Hepatocyte (in vitro differentiated cells): Measurements from ENCODE around the gene CELSR1. TPM values are rescaled to one million over a fixed set of nuclear protein-coding genes. Genes with fewer than 3 reads are reported as not detected.

Source experiments
- DNase-seq: peaks from one replicate; pipeline ENCODE4 v3.0.0-alpha.2; 2016; ENCODE audit warnings: low spot score
- H2AFZ ChIP-seq: fragments of 200-600 bp; sonication (generic); 2 replicates; pipeline ENCODE4 v1.6.0; 2016; ENCODE audit warnings: antibody characterized with exemption, mild to moderate bottlenecking
- H3K27ac ChIP-seq: fragments of 200-600 bp; sonication (generic); 2 replicates; pipeline ENCODE4 v1.5.1; 2016; ENCODE audit warnings: mild to moderate bottlenecking
- H3K27me3 ChIP-seq: fragments of 200-600 bp; sonication (generic); 2 replicates; pipeline ENCODE4 v1.6.1; 2016
- H3K36me3 ChIP-seq: fragments of 200-600 bp; sonication (generic); replicated peaks from 2 replicates; pipeline ENCODE4 v1.5.1; 2016; ENCODE audit warnings: low read depth; ENCODE audit not compliant: insufficient read depth
- H3K4me1 ChIP-seq: fragments of 200-600 bp; sonication (generic); 2 replicates; pipeline ENCODE4 v1.5.1; 2016; ENCODE audit warnings: mild to moderate bottlenecking, moderate library complexity; ENCODE audit not compliant: insufficient read depth
- H3K4me2 ChIP-seq: fragments of 200-600 bp; sonication (generic); 2 replicates; pipeline ENCODE4 v1.6.0; 2016
- H3K4me3 ChIP-seq: fragments of 200-600 bp; sonication (generic); 2 replicates; pipeline ENCODE4 v1.5.1; 2016; ENCODE audit warnings: mild to moderate bottlenecking
- H3K79me2 ChIP-seq: fragments of 200-600 bp; sonication (generic); 2 replicates; pipeline ENCODE4 v1.6.0; 2017; ENCODE audit warnings: mild to moderate bottlenecking
- H3K9me2 ChIP-seq: fragments of 200-600 bp; sonication (generic); replicated peaks from 2 replicates; pipeline ENCODE4 v1.6.0; 2017; ENCODE audit warnings: mild to moderate bottlenecking; ENCODE audit not compliant: insufficient read depth
- H3K9me3 ChIP-seq: fragments of 200-600 bp; sonication (generic); 2 replicates; pipeline ENCODE4 v1.5.1; 2016; ENCODE audit warnings: low read depth, mild to moderate bottlenecking
- H4K20me1 ChIP-seq: fragments of 200-600 bp; sonication (generic); 2 replicates; pipeline ENCODE4 v1.6.0; 2016; ENCODE audit warnings: mild to moderate bottlenecking; ENCODE audit not compliant: insufficient read depth, poor library complexity, severe bottlenecking
- CTCF ChIP-seq: fragments of 200-600 bp; sonication (generic); IDR thresholded peaks from 2 replicates; pipeline ENCODE4 v1.5.1; 2016; ENCODE audit warnings: antibody characterized with exemption, mild to moderate bottlenecking; ENCODE audit not compliant: poor library complexity
- EZH2 ChIP-seq: fragments of 200-600 bp; sonication (generic); IDR thresholded peaks from 2 replicates; pipeline ENCODE4 v1.6.1; 2016; ENCODE audit warnings: antibody characterized with exemption, mild to moderate bottlenecking, borderline replicate concordance
- EZH2phosphoT487 ChIP-seq: fragments of 200-600 bp; sonication (generic); IDR thresholded peaks from one replicate; pipeline ENCODE4 v1.6.1; 2018; ENCODE audit warnings: antibody characterized with exemption, mild to moderate bottlenecking, low read depth, moderate library complexity; ENCODE audit not compliant: unreplicated experiment, severe bottlenecking
- WGBS: methylation state at CpG from one replicate; pipeline ENCODE4 v1.1.6; 2016; ENCODE audit warnings: low lambda C conversion rate; ENCODE audit errors: missing lambda C conversion rate; 5-methylcytosine and 5-hydroxymethylcytosine counted together
- polyA plus RNA-seq: library from polyadenylated mRNA; unstranded; fragments of >200 nt; fragmentation: Nextera tagmentation; extraction: Ambion mirVana; gene quantifications from 2 replicates; pipeline ENCODE4 v1.2.1, GENCODE V29; 2016
- total RNA-seq: library from RNA; depleted of rRNA; stranded (reverse); fragments of >200 nt; gene quantifications from 2 replicates; pipeline ENCODE4 v1.2.3, GENCODE V29; 2014

CELSR1 gene
- total and polyA plus RNA-seq, 2 experiments from 2014 or later = 3.0 to 8.7 TPM

- H2AFZ ChIP-seq = no peak overlapping the region
- TF ChIP-seq EZH2 (no peak), CTCF (no peak), EZH2phosphoT487 (no peak)
- H3K27me3 ChIP-seq = no peaks in the 10 kb centered on the region
- no peaks in the 10 kb centered on the region for H3K9me2 ChIP-seq
- H4K20me1 ChIP-seq = no peaks in the 10 kb centered on the region
- H3K9me3 ChIP-seq = no peaks in the 10 kb centered on the region
- peak overlapping the region; percentile 63 for H3K27ac ChIP-seq
- peak; percentile 59 for DNase-seq
- H3K4me1 ChIP-seq = peaks cover 30% of the 10 kb centered on the region
- H3K36me3 ChIP-seq = no peaks in the 10 kb centered on the region
- WGBS = 69% methylated on average over 21 of the region's 21 CpGs
- no peaks in the 10 kb centered on the region for H3K79me2 ChIP-seq
- H3K4me2 ChIP-seq = peak overlapping the region; percentile 54
- H3K4me3 ChIP-seq = no peak overlapping the region
These were observed 9.9 kb upstream of the CELSR1 start for GRCh38 chr22:46547179-46547882.

GRCh38 chr22:46546466-46547178 is 9.2 kb upstream of the CELSR1 start:
- WGBS = 74% methylated on average over 14 of the region's 14 CpGs
- Histone ChIP-seq H4K20me1 (no peaks in the 10 kb centered on the region), H3K9me2 (no peaks in the 10 kb centered on the region), H3K27ac (peak overlapping the region; percentile 63), H2AFZ (no peak overlapping the region), H3K36me3 (no peaks in the 10 kb centered on the region), H3K79me2 (no peaks in the 10 kb centered on the region), H3K4me2 (no peak overlapping the region), H3K4me3 (no peak overlapping the region), H3K9me3 (no peaks in the 10 kb centered on the region), H3K4me1 (peaks cover 30% of the 10 kb centered on the region), H3K27me3 (no peaks in the 10 kb centered on the region)
- TF ChIP-seq EZH2 = no peak
- no peak for TF ChIP-seq EZH2phosphoT487
- no peak for TF ChIP-seq CTCF
- DNase-seq = peak; percentile 31

DNA sequence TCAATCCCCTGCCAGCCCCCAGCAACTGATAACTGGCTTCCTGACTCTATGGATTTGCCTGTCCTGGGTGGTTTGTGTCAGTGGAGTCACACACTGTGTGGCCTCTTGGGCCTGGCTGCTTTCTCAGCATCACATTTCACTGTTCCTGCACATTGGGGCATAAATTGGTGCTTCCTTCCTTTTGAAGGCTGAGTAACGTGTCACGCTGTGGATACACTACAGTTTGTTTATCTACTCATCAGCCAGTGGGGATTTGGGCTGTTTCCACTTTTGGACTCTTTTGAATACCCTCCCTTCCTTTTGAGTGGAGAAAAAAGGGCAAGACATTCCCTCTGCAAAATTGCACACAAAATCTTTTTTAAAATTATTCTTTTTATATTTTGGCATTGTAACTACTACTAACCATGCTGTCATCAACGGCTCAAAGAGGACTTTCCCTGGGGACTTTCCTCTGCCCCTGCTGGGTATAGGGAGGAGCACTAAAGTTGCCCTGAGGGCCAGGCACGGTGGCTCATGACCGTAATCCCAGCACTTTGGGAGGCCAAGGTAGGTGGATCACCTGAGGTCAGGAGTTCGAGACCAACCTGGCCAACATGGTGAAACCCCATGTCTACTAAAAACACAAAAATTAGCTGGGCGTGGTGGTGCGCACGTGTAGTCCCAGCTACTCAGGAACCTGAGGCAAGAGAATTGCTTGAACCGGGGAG is 7.8 kb upstream of the CELSR1 start:
- no peak for TF ChIP-seq EZH2
- TF ChIP-seq EZH2phosphoT487 = no peak
- TF ChIP-seq CTCF = no peak
- H3K4me3 ChIP-seq = no peak overlapping the region
- no peak for DNase-seq
- H3K9me2 ChIP-seq = no peaks in the 10 kb centered on the region
- H4K20me1 ChIP-seq = no peaks in the 10 kb centered on the region
- WGBS = 75% methylated on average over 10 of the region's 10 CpGs
- H3K4me2 ChIP-seq = no peak overlapping the region
- H3K27ac ChIP-seq = no peak overlapping the region
- H3K36me3 ChIP-seq = no peaks in the 10 kb centered on the region
- no peaks in the 10 kb centered on the region for H3K79me2 ChIP-seq
- H3K27me3 ChIP-seq = no peaks in the 10 kb centered on the region
- H2AFZ ChIP-seq = no peak overlapping the region
- peaks cover 30% of the 10 kb centered on the region for H3K4me1 ChIP-seq
- no peaks in the 10 kb centered on the region for H3K9me3 ChIP-seq
